NCI-H748 (cell line): ENCODE data around the gene ZKSCAN5.
"Not testable (repeated sequence)": the region's sequence is repeated elsewhere in the genome, so short reads cannot be mapped to it uniquely, and the experiment has no call there.

Experiments
- DNase-seq: peaks from one replicate; lab custom pipeline; 2025; ENCODE audit not compliant: unreplicated experiment; lab: John Stamatoyannopoulos, UW

Gene ZKSCAN5

DNA sequence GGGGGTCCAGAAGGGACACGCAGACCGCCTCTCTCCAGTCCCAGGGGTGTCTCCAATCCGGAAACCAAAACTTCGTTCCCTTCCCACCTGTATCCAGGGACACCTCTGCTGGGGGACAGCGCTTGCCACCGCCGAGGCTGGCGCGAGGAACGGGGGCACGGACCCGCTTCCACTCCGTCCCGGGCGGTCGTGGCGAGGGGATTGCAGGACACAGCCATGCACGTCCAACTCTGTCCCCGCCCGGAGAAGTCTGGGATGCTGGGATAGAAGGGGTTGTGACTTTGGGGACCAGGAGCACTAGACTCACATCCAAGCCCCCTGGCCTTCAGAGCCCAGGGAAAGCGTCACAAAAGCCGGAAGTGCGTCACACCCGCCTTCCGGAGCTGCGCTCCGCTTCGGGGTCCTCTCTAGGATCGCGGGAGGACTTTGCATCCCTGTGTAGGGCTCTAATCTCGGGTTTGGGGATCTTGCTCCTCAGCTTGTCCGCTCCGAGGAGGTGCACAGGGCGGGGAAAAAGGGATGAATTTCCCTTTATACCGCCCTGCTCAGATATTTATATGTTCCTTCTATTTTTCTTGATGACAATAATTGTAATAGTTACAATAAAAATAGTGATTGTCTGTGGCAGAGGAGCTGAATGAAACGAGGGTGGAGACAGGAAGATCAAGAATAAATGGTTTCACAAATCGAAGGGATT is 47.5 kb downstream of the ZKSCAN5 start, which contains the start of gene FAM200A:
FAM200A (minus strand) TSS at position 348 of the 697 bp plus-strand sequence. CDS start 3,707 bp downstream, outside the sequence.
- peak; percentile 97 for DNase-seq

DNA sequence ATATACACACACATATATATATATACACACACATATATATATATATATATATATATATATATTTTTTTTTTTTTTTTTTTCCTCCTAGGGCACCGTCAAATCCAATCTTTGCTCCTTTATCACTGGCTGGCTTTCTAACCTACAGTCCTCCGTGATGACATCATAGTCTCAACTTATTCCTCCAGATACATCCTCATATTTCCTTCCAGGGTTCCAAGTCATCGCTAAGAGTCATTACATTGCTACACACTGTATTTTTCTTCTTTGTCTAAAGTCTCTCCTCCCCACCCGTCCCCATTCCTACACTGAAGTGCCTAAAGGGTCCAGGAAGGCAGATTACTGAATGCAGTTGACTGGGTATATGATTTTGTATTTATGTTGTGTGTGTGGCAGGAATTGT is 48.6 kb downstream of the ZKSCAN5 start:
- no peak for DNase-seq

DNA sequence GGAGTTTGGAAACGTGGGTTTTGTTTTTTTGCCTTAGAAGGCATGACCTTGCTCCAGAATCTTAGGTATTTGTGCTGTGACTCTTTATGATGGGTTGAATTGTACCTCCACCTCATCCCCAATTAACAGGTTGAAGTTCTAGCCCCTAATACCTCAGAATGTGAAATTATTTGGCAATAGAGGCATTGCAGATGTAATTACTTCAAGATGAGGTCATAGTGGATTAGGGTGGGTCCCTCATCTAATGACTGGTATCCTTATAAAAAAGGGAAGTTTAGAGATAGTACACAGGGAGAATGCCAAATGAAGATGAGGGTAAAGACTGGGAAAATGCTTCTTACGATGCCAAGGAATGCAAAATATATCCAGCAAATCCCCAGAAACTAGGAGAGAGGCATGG is 50.5 kb downstream of the ZKSCAN5 start:
- DNase-seq = no peak

DNA sequence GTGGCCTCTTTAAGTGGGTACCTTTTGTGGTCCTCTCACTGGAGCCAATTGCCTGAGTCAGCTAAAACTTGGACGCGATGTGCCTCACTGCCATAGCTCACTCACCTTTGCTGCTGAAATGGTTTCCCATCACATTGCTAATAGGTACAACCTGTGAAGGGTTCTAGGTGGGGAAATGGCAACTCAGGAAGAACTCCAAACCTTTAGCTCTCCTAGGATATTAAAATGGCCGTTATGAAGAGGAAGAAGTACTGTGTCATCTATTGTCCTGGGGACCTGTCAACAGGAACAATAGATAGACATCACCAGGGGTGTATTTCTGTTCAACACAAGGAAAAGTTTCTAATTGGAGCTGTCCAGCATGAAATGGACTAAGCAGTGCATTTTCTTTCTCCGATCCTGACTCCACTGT is 52.7 kb downstream of the ZKSCAN5 start:
- no peak for DNase-seq

DNA sequence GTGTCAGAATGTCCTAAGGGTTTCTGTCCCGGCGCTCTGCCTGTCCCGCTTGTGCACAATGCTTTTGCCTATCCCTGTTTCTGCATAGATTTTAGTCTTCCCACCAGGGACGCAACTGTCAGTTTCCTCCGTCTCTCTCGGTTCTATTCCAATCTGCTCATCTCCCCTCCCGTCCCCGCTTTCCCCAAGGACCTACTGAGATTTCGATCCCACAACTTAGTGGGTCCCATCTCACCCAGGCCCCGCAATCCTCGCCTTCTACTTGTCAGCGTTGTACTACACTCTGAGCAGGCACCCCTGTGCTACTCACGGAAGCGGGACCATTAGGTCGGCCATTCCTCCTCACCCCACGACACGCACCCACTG is 53.5 kb downstream of the ZKSCAN5 start:
- no peak for DNase-seq

DNA sequence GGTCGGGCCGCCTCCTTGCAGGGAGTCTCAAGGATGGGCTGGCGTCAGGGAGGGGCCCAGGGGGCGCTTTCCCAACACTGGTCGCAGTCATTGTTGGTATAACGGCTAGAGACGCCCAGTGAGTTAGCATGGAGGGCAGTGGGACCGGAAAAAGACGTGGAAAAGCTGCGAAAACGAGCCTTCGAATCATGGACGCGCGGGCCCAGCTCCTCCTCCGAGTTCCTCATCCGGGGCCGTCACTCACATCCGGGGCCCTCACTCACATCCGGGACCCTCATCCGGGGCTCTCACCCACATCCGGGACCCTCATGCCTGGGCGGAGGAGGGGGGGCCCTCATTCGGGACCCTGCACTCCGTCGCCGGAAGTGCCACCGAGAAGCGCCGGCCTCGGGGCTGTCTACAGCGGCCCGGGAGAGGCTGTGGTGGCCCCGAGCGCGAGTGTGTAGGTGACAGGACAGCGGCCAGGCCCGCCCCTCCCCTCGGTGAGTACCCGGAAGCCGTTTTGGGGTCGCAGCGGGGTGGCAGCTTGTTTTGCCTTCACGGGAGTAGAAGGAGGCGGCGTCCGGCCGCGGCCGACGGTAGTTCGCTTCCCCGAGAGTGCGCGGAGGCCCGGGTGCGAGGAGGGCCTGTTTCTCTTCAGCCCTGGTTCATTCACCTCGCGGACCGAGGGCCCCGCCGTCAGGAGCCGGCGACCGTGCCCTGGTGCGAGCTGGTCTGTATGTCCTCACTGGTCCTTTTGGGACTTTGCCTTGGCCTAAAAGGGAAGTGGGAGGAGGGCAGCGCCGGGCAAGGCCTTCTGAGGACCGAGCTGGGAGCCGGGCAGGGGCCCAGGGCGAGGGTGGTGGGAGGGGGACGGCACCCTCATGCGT is 54.1 kb downstream of the ZKSCAN5 start, which contains the start of gene ZNF655:
ZNF655 (plus strand) TSS at position 337 of the 869 bp plus-strand sequence. CDS start 1,918 bp downstream, outside the sequence.
- peak; percentile 92 for DNase-seq

DNA sequence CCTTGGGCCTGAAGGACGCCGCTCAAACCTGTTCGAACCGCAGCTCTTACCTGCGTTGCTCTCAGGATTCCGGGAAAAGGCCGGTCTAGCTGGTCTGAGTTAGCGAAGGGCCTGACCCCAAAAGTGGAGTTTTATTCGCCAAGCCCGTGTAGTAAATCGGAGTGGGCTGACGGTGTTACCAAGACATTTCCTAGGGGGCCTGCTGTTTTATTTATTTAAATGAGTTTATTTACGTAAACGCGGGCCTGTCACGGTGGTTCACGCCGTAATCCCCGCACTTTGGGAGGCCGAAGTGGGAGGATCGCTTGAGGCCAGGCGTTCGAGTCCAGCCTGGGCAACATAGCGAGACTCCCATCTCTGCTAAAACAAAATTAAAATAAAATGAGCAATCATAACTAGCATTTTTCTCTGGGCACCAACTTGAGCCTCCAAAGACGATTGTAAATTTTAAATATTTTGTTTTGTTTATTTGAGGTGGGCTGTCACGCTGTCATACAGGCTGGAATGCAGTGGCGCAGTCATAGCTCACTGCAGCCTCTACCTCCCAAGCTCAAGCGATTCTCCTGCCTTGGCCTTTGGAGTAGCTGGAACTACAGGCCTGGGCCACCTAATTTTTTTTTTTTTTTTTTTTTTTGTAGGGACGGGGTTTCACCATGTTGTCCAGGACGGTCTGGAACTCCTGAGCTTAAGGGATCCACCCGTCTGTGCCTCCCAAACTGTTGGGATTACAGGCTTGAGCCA is 54.9 kb downstream of the ZKSCAN5 start:
- peak; percentile 54 for DNase-seq

DNA sequence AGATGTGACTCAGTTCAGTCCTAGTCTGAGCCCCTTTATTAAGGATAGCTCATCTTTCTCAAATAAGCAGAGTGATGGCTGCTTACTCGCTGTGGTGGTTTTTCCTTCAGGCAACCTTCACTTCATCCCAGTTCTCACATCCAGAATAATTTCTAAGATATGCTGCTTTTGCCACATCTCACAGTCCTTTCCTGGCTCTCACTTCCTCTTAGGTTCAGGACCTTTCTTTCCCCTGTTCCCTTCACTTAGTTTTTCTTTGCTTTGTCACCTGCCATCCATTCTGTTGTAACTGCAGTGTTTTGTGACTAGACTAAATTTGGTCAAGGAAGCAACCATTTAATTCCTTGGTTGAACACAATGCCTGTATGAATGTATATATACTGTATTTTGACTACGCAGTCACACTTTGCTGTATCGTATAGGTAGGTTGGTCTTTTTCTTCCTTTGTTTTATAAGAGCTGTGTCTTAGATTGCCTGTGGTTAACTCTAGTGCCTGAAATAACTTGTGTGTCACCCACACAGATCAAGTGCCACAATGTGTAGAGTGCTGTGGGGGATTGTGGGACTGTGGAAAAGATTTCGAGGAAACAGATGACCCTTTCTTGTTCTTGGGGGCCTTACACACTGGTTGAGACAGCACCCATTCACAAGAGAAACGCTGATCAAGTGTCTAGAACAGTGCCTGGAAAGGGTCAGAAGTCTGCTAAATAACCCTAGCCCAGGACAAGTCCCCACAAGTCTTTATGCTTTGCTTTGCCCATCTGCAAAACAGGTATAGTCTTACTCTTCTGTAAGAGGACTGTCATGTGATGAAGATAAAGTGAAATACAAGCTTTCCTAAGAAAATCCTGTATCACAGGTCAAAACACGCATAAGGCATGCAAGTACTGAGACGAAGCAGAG is 56.6 kb downstream of the ZKSCAN5 start:
- DNase-seq = no peak

DNA sequence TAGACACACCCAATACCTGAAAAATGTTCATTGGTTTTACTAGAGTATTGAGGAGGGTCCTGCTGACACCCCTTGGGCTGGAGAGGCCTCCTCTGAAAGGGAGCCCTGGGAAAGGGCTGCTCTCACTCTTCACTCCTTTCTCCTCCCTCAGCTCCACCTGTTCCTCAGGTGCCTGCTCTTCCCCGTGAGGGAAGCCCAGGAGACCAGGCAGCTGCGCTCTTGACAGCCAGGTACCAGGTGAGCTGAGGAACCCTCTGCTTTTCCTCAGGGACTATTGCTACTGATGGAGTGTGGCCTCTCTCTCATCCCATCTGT is 57.2 kb downstream of the ZKSCAN5 start:
- no peak for DNase-seq

DNA sequence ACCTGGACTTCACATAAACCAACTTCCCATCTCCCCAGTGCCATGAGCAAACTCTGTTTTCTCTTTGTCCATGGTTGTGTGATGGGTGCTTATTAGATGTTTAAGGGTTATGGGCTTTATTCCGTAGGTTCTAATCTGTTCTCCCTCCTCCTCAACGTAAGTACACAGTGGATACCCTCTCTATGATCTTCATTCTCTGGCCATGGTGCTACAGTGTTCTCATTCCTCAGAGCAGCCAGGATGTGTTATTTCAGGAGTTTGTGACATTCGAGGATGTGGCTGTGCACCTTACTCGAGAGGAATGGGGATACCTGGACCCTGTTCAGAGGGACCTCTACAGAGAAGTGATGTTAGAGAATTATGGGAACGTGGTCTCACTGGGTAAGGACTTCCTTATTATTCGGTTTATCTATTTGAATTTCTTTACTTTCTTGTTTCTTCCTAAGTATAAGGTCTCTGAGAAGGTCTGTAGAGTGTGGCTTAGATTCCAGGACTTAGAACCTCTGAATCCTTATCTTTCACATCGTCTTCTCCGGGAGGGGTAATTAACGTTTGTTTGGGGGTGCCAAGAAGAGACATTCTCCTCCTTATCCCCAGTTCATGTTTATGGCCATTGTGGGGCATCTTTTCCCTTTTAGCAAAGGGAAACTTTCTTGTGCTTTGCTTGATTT is 57.8 kb downstream of the ZKSCAN5 start:
- no peak for DNase-seq

DNA sequence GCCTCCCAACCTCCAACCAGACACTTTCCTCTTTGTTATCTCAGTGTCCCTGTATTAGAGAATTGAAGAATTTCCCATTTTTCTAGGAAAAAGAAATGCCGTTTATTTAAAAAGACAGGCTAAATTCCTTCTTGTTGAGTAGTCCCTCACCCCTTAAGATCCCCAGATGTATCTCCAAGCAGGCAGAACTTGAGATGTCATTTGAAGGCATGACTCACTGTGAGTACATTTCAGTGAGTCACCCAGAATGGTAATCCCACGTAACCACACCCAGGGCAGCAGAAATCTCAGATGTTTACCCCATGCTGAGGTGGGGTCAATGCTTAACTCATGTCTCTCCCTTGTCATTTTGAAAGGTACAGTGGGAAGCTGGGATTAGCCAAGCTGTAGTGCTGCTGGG is 58.4 kb downstream of the ZKSCAN5 start:
- no peak for DNase-seq

DNA sequence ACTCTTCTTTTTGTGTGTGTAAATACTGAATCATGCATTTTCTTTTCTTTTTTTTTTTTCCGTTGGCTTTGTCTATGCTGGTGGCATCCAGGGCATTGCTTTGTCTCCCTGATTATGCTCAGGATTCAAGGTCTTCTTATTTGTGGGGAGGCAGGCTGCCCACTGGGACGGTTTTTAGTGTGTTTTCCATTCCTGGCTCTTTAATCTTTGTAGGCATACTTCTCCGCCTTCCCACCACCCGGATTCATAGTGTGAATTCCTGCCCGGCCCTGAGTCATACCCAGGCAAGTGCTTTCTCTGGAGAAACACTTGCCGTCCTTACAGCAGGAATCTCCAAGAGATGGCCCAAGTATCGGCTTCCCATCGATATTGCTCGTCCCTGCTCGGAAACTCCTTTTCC is 59.2 kb downstream of the ZKSCAN5 start:
- DNase-seq = no peak

DNA sequence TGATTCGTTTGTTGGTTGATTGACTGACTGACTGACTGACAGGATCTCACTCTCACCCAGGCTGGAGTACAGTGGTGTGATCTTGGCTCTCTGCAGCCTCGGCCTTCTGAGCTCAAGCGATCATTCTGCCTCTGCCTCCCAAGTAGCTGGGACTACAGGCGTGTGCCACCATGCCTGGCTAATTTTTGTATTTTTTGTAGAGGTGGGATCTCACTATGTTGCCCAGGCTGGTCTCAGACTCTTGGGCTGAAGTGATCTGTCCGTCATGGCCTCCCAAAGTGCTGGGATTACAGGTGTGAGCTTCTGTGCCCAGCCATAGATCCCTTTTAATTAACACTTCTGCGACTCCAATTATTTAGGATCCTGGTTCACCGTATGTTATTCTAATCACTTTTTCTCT is 64.3 kb downstream of the ZKSCAN5 start:
- DNase-seq = not testable (repeated sequence)

DNA sequence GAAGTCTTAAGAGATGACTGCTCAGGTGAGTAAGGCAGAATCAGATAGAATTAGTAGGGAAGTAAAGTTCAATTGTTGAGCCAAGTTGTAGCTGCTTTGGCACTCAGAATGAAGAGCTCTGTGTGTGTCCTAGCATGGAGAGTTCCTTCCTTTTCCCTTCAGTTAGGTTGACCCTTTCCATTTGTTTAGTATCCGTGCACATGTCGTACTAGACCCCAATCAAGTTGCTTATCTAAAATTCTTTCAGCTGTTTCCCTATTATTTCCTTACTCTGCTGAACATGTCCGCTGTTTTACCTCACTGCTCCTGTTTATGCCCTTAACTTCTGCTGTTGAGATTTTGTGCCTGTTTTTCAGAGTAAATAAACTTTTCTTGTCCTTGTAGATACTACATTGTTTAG is 67.3 kb downstream of the ZKSCAN5 start:
- DNase-seq = no peak

DNA sequence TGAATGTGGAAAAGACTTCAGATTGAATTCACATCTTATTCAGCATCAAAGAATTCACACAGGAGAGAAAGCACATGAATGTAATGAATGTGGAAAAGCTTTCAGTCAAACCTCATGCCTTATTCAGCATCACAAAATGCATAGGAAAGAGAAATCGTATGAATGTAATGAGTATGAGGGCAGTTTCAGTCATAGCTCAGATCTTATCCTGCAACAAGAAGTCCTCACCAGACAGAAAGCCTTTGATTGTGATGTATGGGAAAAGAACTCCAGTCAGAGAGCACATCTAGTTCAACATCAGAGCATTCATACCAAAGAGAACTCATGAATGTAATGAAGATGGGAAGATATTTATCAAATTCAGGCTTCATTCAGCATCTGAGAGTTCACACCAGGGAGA is 68.8 kb downstream of the ZKSCAN5 start:
- DNase-seq = no peak

DNA sequence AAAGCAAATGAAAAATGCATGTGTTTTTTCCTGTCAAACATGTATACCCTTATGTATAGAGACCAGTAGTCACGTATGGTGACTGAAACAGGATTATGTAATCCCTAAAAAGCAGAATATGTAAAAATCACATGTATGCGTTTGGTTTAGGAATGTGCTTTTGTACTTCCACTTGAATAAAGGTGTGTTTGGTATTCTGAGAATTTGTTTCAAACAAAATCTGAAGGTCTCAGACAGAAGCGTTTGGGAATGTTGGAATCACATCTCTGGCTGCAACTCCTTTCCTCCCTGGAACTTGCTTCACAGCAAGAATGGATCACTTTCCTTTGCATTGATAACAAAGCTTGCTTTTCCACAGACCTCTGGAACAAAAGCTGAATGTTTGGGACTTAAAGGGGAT is 71.8 kb downstream of the ZKSCAN5 start:
- DNase-seq = no peak

DNA sequence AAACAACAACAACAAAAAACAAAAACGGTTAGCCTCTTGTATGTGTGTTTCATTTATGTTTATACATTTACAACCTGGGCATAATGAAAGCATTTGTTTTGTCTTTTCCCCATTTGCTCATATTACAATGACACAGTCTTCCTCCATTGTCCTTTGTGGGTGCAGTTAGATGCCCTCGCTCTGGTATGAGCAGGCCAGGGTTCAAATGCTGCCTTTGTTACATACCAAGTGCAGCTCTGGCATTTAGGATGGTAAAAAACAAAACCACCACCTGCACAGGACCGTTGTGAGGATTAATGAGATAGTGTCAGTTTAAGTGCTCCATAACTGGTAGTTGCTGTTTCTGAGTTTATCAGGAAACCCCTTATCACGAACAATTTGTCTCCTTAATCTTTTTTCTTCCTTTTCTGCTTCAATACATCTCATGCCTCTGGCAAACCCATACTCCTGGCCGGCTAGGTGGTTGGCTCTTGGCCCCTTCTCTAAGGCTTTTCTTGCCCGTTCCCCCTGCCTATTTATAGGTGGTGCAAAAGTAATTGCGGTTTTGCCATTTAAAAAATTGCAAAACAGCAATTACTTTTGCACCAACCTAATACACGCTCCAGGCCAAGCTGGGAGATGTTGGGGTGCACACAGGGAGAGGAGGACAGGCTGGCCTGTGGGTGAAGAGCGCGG is 75.0 kb downstream of the ZKSCAN5 start:
- DNase-seq = no peak

DNA sequence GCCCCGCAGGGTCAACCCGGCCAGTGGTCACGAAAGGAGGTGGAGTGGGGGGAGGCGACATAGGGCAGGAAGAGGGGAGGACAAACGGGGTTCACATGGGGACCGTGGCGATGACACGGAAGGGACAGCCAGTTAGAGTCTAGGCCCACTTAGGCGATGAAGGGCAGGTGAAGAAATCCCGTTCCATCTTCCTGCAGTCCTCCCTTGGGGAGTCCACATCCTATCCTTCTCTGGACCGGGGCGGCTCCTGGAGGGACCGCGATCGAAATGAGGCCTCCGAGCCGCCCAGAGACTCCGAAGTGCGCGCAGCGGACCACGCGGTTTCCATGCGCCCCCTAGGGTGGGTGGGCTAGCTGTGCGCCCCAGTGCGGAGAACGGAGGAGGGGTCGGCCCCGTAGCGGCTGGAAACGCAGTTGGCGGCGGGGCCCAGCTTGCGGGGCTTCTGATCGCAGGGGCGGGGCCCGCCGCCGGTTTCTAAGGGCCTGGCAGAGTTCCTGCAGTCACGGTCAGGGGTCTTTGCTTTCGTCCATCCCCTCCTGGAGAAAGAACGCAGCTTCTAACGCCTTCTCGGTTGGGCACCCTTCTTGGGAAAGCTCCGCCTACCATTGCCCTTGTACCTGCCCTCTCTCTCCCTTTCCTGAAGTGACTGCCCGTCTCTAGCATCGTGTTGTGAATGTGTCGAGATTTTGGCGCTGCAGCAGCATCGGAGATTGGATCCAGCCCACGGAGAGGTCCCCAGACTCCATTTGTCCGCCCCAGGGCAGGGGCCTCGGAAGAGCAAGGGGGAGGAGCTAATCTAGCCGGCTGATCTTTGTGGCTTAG is 75.7 kb downstream of the ZKSCAN5 start:
- DNase-seq = peak; percentile 82
